ENCODE results near the gene AQP5. TPM values are rescaled to one million over a fixed set of nuclear protein-coding genes. Genes with fewer than 3 reads are reported as not detected.

The AQP5 gene
- total RNA-seq (2013), result not detected
- polyA plus RNA-seq, result not detected
- 0.16 TPM in 1 of 2 replicates, not detected in the other for polyA minus RNA-seq
- 0 to 1.4 (median 0) reads per million in 11 experiments for total RNA-seq

DNA sequence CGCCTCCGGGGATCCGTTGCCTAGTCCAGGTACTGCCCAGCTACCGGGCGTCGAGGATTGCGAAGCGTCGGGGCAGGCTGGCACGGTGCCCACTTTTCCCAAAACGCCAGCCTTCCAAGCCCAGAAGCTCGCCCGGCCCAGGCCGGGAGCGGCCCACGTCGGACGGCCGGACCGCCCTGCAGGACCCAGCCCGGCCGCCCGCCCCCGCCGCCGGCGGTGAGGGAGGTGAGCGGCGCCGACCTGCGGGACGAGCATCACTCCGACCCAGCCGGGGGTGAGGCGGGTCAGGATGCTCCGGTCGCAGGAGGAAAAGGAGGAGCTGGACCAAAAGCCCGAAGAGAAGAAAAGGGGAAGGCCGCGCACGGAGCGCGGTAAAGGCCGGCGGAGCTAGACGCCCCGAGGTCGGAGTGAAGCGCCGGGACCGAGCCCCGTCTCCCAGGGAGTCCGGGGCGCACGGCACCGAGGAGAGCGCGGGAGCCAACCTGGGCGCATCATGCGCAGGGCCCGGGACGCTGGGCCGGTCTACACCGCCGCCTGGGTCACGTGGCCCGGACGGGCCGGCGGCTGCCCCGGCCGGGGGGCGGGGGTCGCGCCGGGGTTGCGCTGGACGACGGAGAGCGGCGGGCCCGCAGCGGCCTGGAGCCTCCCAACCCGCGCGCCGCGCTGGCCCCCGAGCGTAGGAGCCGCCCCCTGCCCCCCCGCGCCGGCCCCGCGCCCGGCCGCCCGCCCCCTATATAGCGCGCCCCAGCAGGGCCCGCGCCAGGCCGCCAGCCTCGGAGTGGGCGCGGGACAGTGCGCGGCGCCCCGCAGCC, at the start of gene AQP5:
Gene AQP5 (plus strand): TSS at position 762 of the 812 bp plus-strand sequence. CDS start 146 bp downstream, outside the sequence.
- no peak within 1 kb of the TSS for H2AFZ ChIP-seq (ENCODE audit: insufficient read depth, low read depth, low read length, poor library complexity, severe bottlenecking)
- H3K4me3 Mint-ChIP-seq, result peak within 1 kb of the TSS; percentile 24 to 83
- H3K36me3 Mint-ChIP-seq, result peaks cover 0 to 9% of the 10 kb centered on the region in 2 donors
- peaks cover 0 to 45% of the 10 kb centered on the region in 2 donors for H3K9me3 ChIP-seq (replicated peaks in 1 of 2; ENCODE audit: control insufficient read depth in 1 of 2, insufficient read depth in 1 of 2, low read length in 2 of 2)
- H3K4me2 ChIP-seq (replicated peaks; ENCODE audit: extremely low read depth, low read length, poor library complexity, severe bottlenecking), result peak within 1 kb of the TSS; percentile 31
- H3K27ac ChIP-seq (ENCODE audit: low read depth in 1 of 2, low read length in 2 of 2), result no peak within 1 kb of the TSS
- no peaks in the 10 kb centered on the region for H3K36me3 ChIP-seq (replicated peaks in 1 of 2; ENCODE audit: control insufficient read depth in 1 of 2, insufficient read depth in 2 of 2, low read length in 2 of 2)
- no peak within 1 kb of the TSS for H3K27ac Mint-ChIP-seq
- 4% methylated on average over 103 of the region's 111 CpGs for WGBS (ENCODE audit: insufficient coverage)
- TF ChIP-seq, protein P1, sequence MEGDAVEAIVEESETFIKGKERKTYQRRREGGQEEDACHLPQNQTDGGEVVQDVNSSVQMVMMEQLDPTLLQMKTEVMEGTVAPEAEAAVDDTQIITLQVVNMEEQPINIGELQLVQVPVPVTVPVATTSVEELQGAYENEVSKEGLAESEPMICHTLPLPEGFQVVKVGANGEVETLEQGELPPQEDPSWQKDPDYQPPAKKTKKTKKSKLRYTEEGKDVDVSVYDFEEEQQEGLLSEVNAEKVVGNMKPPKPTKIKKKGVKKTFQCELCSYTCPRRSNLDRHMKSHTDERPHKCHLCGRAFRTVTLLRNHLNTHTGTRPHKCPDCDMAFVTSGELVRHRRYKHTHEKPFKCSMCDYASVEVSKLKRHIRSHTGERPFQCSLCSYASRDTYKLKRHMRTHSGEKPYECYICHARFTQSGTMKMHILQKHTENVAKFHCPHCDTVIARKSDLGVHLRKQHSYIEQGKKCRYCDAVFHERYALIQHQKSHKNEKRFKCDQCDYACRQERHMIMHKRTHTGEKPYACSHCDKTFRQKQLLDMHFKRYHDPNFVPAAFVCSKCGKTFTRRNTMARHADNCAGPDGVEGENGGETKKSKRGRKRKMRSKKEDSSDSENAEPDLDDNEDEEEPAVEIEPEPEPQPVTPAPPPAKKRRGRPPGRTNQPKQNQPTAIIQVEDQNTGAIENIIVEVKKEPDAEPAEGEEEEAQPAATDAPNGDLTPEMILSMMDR (IDR thresholded peaks at IDR 0.05), result no peak
- no peaks in the 10 kb centered on the region for H3K79me2 ChIP-seq (ENCODE audit: insufficient read depth, low read length)
- peaks cover 0 to 15% (median 8%) of the 10 kb centered on the region in 7 donors for H3K9me3 Mint-ChIP-seq
- H3K27me3 ChIP-seq (ENCODE audit: control insufficient read depth in 2 of 2, insufficient read depth in 2 of 2, low read length in 2 of 2), result peaks cover 55 to 95% of the 10 kb centered on the region in 2 donors
- H3K4me1 Mint-ChIP-seq, result peaks cover 9% of the 10 kb centered on the region
- no peak within 1 kb of the TSS for H3K9ac ChIP-seq (ENCODE audit: insufficient read depth, low read length, poor library complexity, severe bottlenecking)
- no peak within 1 kb of the TSS for H3K4me3 ChIP-seq (replicated peaks in 1 of 3; ENCODE audit: low read depth in 2 of 3, low read length in 3 of 3)
- H4K20me1 ChIP-seq (ENCODE audit: insufficient read depth, low read length), result no peaks in the 10 kb centered on the region
- intact Hi-C loops (cut with micrococcal nuclease), result loop anchor here in 1 of 2 donors (10.0 kb wide), 1 partner anchor 213 kb away; no protein-coding TSS in a partner anchor
- peaks cover 90 to 96% (median 93%) of the 10 kb centered on the region in 3 donors for H3K27me3 Mint-ChIP-seq (ENCODE audit: low read depth in 3 of 3)
- peaks cover 3 to 10% of the 10 kb centered on the region in 2 donors for H3K4me1 ChIP-seq (ENCODE audit: control insufficient read depth in 1 of 2, insufficient read depth in 2 of 2, low read length in 2 of 2)
- DNase-seq, result no peak

DNA sequence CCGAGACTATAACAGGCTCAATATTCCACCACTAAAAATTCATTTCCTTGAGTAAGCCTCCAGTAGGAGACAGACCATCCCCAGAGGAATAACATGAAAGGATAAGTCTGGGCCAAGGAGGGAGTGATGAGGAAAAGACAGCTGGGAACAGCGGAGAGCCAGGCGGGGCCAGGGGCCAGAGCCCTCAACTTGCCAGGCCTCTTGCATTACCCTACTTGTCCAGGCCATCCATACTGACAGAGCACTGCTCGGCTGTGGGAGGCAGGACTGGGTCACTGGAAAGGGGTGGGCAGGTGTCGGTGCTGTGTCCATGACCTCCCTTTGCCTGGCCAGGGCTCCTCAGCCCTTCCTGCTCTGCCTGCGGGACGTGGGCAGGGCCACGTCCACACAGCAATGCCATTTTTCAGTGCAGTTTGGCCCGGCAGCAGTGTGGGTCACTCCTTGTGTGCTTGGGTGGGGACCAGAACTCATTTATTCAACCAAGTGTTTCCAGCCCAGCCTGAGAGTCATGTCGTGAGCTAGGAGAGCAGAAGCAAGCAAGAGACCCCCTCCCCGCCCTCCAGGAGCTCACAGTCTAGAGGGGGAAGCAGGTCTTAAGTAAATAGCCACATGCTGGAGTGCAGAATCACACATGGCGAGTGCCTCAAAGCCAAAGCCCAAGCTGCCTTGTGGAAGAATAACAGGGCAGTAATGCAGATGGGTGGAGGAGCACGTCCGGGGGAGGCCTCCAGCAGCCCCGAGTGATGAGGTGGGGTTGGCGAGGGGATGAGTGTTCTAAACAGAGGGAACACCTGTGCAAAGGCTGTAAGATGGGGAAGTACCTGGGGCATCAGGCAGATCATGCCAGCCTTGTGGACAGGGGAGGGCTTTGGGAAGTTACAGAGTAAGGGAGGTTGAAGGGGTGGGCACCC, 49.1 kb upstream of the AQP5 start:
- Mint-ChIP-seq H3K27me3 (ENCODE audit: low read depth in 3 of 3) (peaks cover 15 to 18% (median 16%) of the 10 kb centered on the region in 3 donors), H3K4me3 (no peak overlapping the region), H3K9me3 (peaks cover 0 to 1% (median 0%) of the 10 kb centered on the region in 7 donors), H3K27ac (no peak overlapping the region), H3K36me3 (no peaks in the 10 kb centered on the region), H3K4me1 (peaks cover 2% of the 10 kb centered on the region)
- no peak for DNase-seq
- Histone ChIP-seq H3K4me1 (ENCODE audit: control insufficient read depth in 1 of 2, insufficient read depth in 2 of 2, low read length in 2 of 2) (no peaks in the 10 kb centered on the region), H3K9me3 (replicated peaks in 1 of 2; ENCODE audit: control insufficient read depth in 1 of 2, insufficient read depth in 1 of 2, low read length in 2 of 2) (no peaks in the 10 kb centered on the region), H3K79me2 (ENCODE audit: insufficient read depth, low read length) (no peaks in the 10 kb centered on the region), H3K4me2 (replicated peaks; ENCODE audit: extremely low read depth, low read length, poor library complexity, severe bottlenecking) (no peak overlapping the region), H4K20me1 (ENCODE audit: insufficient read depth, low read length) (no peaks in the 10 kb centered on the region), H3K27me3 (ENCODE audit: control insufficient read depth in 2 of 2, insufficient read depth in 2 of 2, low read length in 2 of 2) (no peaks in the 10 kb centered on the region), H3K27ac (ENCODE audit: low read depth in 1 of 2, low read length in 2 of 2) (no peak overlapping the region), H3K36me3 (replicated peaks in 1 of 2; ENCODE audit: control insufficient read depth in 1 of 2, insufficient read depth in 2 of 2, low read length in 2 of 2) (no peaks in the 10 kb centered on the region), H2AFZ (ENCODE audit: insufficient read depth, low read depth, low read length, poor library complexity, severe bottlenecking) (no peak overlapping the region), H3K9ac (ENCODE audit: insufficient read depth, low read length, poor library complexity, severe bottlenecking) (no peak overlapping the region), H3K4me3 (replicated peaks in 1 of 3; ENCODE audit: low read depth in 2 of 3, low read length in 3 of 3) (no peak overlapping the region)
- WGBS (ENCODE audit: insufficient coverage), result 86% methylated on average over 12 of the region's 16 CpGs
- TF ChIP-seq, protein P1 (IDR thresholded peaks at IDR 0.05), result no peak
- intact Hi-C loops (cut with micrococcal nuclease), result no loop called here

Measured in CD14-positive monocyte (primary cell).